G401.6 (cell line): ENCODE measurements around the gene FCHSD2.

ENCODE experiments used
- FAIRE-seq: peaks from 2 replicates; lab custom pipeline; 2012; peaks lifted over from hg19 to GRCh38; lab: Jason Lieb, UNC

The FCHSD2 gene

DNA sequence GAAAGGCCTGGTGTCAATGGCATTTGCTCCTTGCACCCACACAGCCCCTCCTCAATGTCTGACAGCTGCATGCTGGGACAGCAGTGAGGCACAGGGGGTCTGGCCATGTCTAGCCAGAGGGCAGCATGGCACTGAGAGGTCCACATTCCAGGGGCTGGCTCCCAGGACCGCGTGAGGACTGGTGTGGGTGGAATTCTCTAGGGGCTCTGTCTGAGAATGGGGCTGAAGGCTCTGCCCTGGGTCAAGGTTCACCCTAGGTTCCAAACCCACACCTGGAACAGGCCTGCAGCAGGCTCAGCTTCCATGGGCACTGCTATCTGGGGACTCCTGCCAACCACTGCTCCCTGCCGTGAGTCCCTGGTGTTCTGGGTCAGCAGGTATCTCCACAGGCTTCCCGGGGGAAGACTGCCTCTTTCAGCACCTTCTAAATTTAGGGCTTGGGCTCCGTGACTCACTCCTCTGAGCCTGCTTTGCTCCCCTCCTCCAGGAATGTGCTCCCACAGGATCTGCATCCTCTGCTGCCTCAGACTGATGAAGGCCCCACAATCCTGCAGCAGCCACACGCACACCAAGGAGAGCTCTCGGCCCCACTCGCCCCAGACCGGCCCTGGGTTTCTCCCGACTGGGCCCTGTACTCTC lies 352.5 kb downstream of the FCHSD2 start:
- no peak for FAIRE-seq

DNA sequence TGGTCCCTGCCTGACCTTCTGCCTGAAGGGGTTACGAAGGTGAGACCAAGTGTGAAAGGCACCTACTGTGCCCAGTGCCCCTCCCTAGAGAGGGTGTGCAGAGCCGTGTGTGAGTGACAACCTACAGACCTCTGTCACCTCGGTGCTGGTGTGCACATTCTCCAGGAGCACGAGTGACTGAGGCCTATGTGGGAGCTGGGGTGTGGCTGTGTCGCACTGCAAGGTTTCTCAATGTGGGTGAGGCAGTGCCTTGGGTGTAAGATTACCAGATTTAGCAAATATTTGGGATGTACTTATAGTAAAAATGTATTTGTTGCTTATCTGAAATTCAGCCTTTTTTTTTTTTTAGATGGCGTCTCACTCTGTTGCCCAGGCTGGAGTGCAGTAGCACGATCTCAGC lies 353.9 kb downstream of the FCHSD2 start:
- FAIRE-seq: no peak

DNA sequence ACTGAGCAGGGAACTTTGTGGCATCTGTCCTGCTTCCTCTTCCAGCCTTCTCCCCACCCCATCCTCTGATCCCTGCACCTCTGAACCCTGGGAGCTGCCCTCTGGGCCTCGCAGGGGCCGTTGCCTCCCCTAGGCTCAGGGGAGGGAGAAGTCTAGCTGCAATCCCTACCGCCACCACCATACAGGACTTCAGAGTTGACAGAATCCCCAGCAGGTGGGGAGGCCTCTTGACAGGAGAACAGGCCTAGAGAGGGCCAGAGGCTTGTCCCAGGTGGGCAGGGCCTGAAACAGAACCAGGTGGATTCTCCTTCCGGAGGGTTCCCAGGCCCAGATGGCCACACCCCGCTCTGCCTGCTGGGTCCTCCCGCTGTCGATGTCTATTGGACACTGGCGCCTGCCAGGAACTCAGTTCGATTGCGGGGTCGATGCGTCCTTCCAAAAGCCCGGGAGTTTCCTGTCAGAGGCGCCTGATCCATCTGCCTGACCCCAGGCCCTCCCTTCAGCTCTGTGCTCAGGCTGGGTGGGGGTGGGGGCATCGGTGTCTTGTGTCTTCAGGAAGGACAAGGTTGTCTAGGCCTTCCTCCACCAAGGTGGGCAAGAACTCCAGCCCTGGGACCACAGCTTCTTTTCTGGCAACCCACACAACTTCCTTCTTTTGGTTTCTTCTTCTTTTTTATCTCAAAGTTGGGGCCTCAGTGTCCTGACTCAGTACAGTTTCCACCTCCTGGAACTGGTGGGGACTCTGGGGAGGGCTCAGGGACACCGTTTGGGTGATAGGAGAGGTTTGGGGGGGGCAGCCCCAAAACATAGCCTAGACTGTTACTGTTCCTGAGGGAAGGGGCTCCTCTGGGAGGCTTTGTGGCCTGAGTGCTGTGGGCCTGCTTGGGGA lies 354.7 kb downstream of the FCHSD2 start:
- FAIRE-seq: no peak
